Calu3 (cell line): ENCODE data around the gene C1QTNF6. TPM values are rescaled to one million over a fixed set of nuclear protein-coding genes. Genes with fewer than 3 reads are reported as not detected.
"Not testable (repeated sequence)": the region's sequence is repeated elsewhere in the genome, so short reads cannot be mapped to it uniquely, and the experiment has no call there.

Source experiments
- BruUV-seq: library from RNA; stranded (reverse); fragments of 400-500 nt; replicated peaks from 2 replicates; lab custom pipeline; 2021; lab: Mats Ljungman, UMichigan
- CTCF ChIA-PET: fragments of 300-600 bp; sonication (Branson Sonifier 250); formaldehyde crosslinking; loops from one replicate; lab custom pipeline; 2022; ENCODE audit warnings: antibody characterized with exemption; lab: Charles Lee
- DNase-seq: peaks from one replicate; pipeline ENCODE4 v3.0.0; 2022
- H3K27ac Mint-ChIP-seq: one replicate; pipeline ENCODE4 v1.8.0; 2022; ENCODE audit warnings: mixed read lengths; ENCODE audit not compliant: unreplicated experiment
- H3K27me3 Mint-ChIP-seq: one replicate; pipeline ENCODE4 v1.8.0; 2022; ENCODE audit warnings: mixed read lengths; ENCODE audit not compliant: unreplicated experiment
- H3K36me3 Mint-ChIP-seq: one replicate; pipeline ENCODE4 v1.8.0; 2022; ENCODE audit warnings: mild to moderate bottlenecking, moderate library complexity, mixed read lengths; ENCODE audit not compliant: insufficient read depth, unreplicated experiment
- H3K4me1 Mint-ChIP-seq: one replicate; pipeline ENCODE4 v1.8.0; 2022; ENCODE audit warnings: mild to moderate bottlenecking, low read depth, mixed read lengths; ENCODE audit not compliant: unreplicated experiment
- H3K4me3 Mint-ChIP-seq: one replicate; pipeline ENCODE4 v1.8.0; 2022; ENCODE audit warnings: mild to moderate bottlenecking, low read depth, moderate library complexity, mixed read lengths; ENCODE audit not compliant: unreplicated experiment
- H3K9me3 Mint-ChIP-seq: one replicate; pipeline ENCODE4 v1.8.0; 2022; ENCODE audit warnings: low read depth, mixed read lengths; ENCODE audit not compliant: unreplicated experiment
- CTCF ChIP-seq: fragments of 200-600 bp; IDR thresholded peaks from one replicate; pipeline ENCODE4 v1.8.0; 2022; ENCODE audit warnings: antibody characterized with exemption; ENCODE audit not compliant: unreplicated experiment
- intact Hi-C: fragments of 100-400 bp; cut with micrococcal nuclease; formaldehyde crosslinking; loops from one replicate; pipeline ENCODE4 v1.10.0; 2022; ENCODE audit not compliant: unreplicated experiment
- total RNA-seq: library from RNA; stranded (reverse); gene quantifications from 2 replicates; pipeline ENCODE4 v1.2.3, GENCODE V29; 2022

The C1QTNF6 gene
- total RNA-seq, 1 experiment from 2014 or later: 6.2 TPM

DNA sequence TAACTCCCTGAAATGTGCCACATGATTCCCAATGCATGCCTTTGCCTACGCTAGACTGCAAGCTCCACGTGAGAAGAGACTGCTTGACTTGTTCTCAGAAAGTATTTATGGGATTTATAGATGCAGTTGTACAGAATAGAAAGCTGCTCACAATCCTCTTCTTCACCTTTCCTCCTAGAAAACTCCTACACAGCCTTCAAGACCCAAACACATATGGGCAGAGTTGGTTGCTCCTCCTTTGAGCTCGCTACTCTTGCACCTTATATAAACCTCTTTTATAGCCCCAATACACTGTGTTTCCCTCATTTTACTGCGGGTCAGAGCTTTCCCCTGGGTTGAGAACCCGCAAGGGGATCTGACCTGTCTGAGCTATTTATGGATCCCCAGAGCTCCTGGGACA is 16.4 kb downstream of the C1QTNF6 start:
- CTCF ChIA-PET: interaction anchor here (1.0 kb wide), 1 partner anchor 26 kb away, joined by 3 read pairs; no protein-coding TSS in a partner anchor
- no peak for DNase-seq
- BruUV-seq: no TSS peak
- intact Hi-C loops: no loop called here
- Mint-ChIP-seq H3K27me3 (peaks cover 64% of the 10 kb centered on the region), H3K4me3 (no peak overlapping the region), H3K36me3 (peaks cover 10% of the 10 kb centered on the region), H3K27ac (no peak overlapping the region), H3K9me3 (no peaks in the 10 kb centered on the region), H3K4me1 (peaks cover 25% of the 10 kb centered on the region)
- TF ChIP-seq CTCF: no peak

GRCh38 chr22:37170689-37171405 is 17.2 kb downstream of the C1QTNF6 start:
- CTCF ChIA-PET, H3K9me3 Mint-ChIP-seq, DNase-seq, H3K4me3 Mint-ChIP-seq, H3K36me3 Mint-ChIP-seq, BruUV-seq, intact Hi-C loops, H3K27ac Mint-ChIP-seq: not testable (repeated sequence)
- Mint-ChIP-seq H3K27me3 (peaks cover 55% of the 10 kb centered on the region), H3K4me1 (peaks cover 22% of the 10 kb centered on the region)

GRCh38 chr22:37169947-37170688 is 17.9 kb downstream of the C1QTNF6 start:
- TF ChIP-seq CTCF: no peak
- Mint-ChIP-seq H3K36me3 (peaks cover 4% of the 10 kb centered on the region), H3K27ac (no peak overlapping the region), H3K27me3 (peaks cover 48% of the 10 kb centered on the region), H3K4me3 (no peak overlapping the region), H3K9me3 (no peaks in the 10 kb centered on the region), H3K4me1 (peaks cover 20% of the 10 kb centered on the region)
- no TSS peak for BruUV-seq
- no peak for DNase-seq
- intact Hi-C loops: loop anchor here (10.0 kb wide), 1 partner anchor 85 kb away; no protein-coding TSS in a partner anchor
- CTCF ChIA-PET: no interaction called here

DNA sequence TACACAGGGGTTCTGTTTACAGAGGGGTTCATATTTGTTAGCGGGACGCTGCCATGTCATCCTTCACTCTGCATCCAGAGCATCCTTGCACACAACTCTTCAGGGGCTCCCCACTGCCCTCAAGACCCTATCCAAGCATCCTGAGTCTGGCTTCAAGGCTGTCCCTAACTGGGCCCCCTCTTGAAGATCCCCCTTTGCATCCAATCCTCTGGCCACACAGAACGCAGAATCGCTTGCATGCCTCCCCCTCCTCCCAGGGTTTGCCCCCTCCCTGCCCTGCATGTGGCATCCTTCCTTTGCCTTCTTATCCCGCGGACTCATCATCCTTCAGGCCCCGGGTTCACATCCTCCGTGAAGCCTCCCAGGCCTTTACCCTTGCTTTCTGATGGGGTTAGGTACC is 18.6 kb downstream of the C1QTNF6 start:
- H3K27me3 Mint-ChIP-seq: peaks cover 41% of the 10 kb centered on the region
- no peak overlapping the region for H3K4me3 Mint-ChIP-seq

More for the DNA sequence above, 18.6 kb downstream of the C1QTNF6 start:
- DNase-seq: no peak
- Mint-ChIP-seq H3K27ac (no peak overlapping the region), H3K36me3 (peaks cover 4% of the 10 kb centered on the region), H3K4me1 (peaks cover 20% of the 10 kb centered on the region), H3K9me3 (no peaks in the 10 kb centered on the region)
- TF ChIP-seq CTCF: no peak
- BruUV-seq: no TSS peak
- CTCF ChIA-PET: no interaction called here
- intact Hi-C loops: loop anchor here (10.0 kb wide), 1 partner anchor 85 kb away; no protein-coding TSS in a partner anchor
